K562 (cell line): ENCODE results near the gene MYL3. TPM values are rescaled to one million over a fixed set of nuclear protein-coding genes. Genes with fewer than 3 reads are reported as not detected.

ENCODE experiments used
- ATAC-seq: fragments of 200-7000 bp; cut with Tn5 transposase; 3 replicates; pipeline ENCODE4 v1.9.1; 2020; ENCODE audit warnings: moderate library complexity
- BruUV-seq: library from RNA; stranded (reverse); fragments of 400-500 nt; replicated peaks from 2 replicates; lab custom pipeline; 2021; lab: Mats Ljungman, UMichigan
- CTCF ChIA-PET: fragments of 300-600 bp; formaldehyde crosslinking; extraction: SDS; loops from one replicate; lab custom pipeline; 2021; ENCODE audit warnings: low intra/inter-chr PET ratio; lab: Yijun Ruan, JAX
- POLR2A ChIA-PET: fragments of 300-600, 350-650 bp; sonication (Branson Sonifier 250); formaldehyde crosslinking; extraction: SDS; loops from one replicate; lab custom pipeline; 2021; ENCODE audit warnings: antibody characterized with exemption, inconsistent platforms; lab: Yijun Ruan, JAX
- DNase-seq, 4 experiments: peaks; one replicate each; pipeline versions ENCODE4 v3.0.0 to v3.0.0-alpha.2; 2011 to 2018; ENCODE audit warnings: low spot score in 3 of 4, mixed read lengths in 3 of 4; ENCODE audit errors: extremely low read depth in 1 of 4
- FAIRE-seq: peaks from 2 replicates; lab custom pipeline; 2011; peaks lifted over from hg19 to GRCh38; lab: Jason Lieb, UNC
- H2AFZ ChIP-seq: 2 replicates; pipeline ENCODE4 v1.6.0; 2011; ENCODE audit warnings: low read depth, low read length, control low read depth, inconsistent platforms
- H3K27ac ChIP-seq: fragments of 200-600 bp; 3 replicates; pipeline ENCODE4 v1.8.0; 2011; ENCODE audit warnings: low read depth, mild to moderate bottlenecking, control low read depth, inconsistent platforms, low read length, moderate library complexity, mixed read lengths; ENCODE audit errors: extremely low read depth
- H3K27me3 ChIP-seq, 2 experiments: fragments of 300-600 bp in 1 of 2; 2 replicates in 1 of 2; 3 replicates in 1 of 2; pipeline versions ENCODE4 v1.6.0 to v1.8.0; 2011; ENCODE audit warnings: inconsistent platforms in 2 of 2, low read length in 2 of 2, mild to moderate bottlenecking in 1 of 2, mixed read lengths in 1 of 2, moderate library complexity in 1 of 2; ENCODE audit not compliant: control insufficient read depth in 2 of 2, insufficient read depth in 2 of 2
- H3K36me3 ChIP-seq: fragments of 300-600 bp; 3 replicates; pipeline ENCODE4 v1.8.0; 2011; ENCODE audit warnings: mild to moderate bottlenecking, low read length, inconsistent platforms; ENCODE audit not compliant: control insufficient read depth, insufficient read depth
- H3K4me1 ChIP-seq, 2 experiments: fragments of 200-600 bp in 1 of 2; replicated peaks in 1 of 2; 2 replicates in 1 of 2; 3 replicates in 1 of 2; pipeline versions ENCODE4 v1.5.1 to v1.8.0; 2011; ENCODE audit warnings: inconsistent platforms in 2 of 2, low read length in 2 of 2, mild to moderate bottlenecking in 1 of 2, mixed read lengths in 1 of 2, moderate library complexity in 1 of 2; ENCODE audit not compliant: control insufficient read depth in 2 of 2, insufficient read depth in 2 of 2
- H3K4me2 ChIP-seq: 2 replicates; pipeline ENCODE4 v1.6.1; 2011; ENCODE audit warnings: low read length, control low read depth, inconsistent platforms, mixed read lengths; ENCODE audit not compliant: insufficient read depth
- H3K4me3 ChIP-seq: fragments of 200-600 bp; sonication (generic), shearing (Covaris generic); 2 replicates; pipeline ENCODE4 v1.5.1; 2016; ENCODE audit warnings: control low read depth, inconsistent platforms
- H3K79me2 ChIP-seq: fragments of 200-600 bp; 3 replicates; pipeline ENCODE4 v1.8.0; 2011; ENCODE audit warnings: low read length, inconsistent platforms; ENCODE audit not compliant: control insufficient read depth, insufficient read depth
- H3K9ac ChIP-seq, 2 experiments: 2 replicates each; pipeline versions ENCODE4 v1.6.0 to v1.6.1; 2011; ENCODE audit warnings: low read depth in 2 of 2, low read length in 2 of 2, control low read depth in 1 of 2, inconsistent platforms in 1 of 2, mild to moderate bottlenecking in 1 of 2, mixed read lengths in 1 of 2; ENCODE audit not compliant: insufficient read depth in 1 of 2
- H3K9me1 ChIP-seq: one replicate; pipeline ENCODE4 v1.6.0; 2011; ENCODE audit warnings: inconsistent platforms, mild to moderate bottlenecking, low read length, moderate library complexity; ENCODE audit not compliant: control insufficient read depth, insufficient read depth
- H3K9me3 ChIP-seq: replicated peaks from 2 replicates; pipeline ENCODE4 v1.5.1; 2011; ENCODE audit warnings: low read depth, low read length, inconsistent platforms; ENCODE audit not compliant: control insufficient read depth, insufficient read depth
- H4K20me1 ChIP-seq: replicated peaks from 2 replicates; pipeline ENCODE4 v1.6.1; 2011; ENCODE audit warnings: low read length, inconsistent platforms, mixed read lengths; ENCODE audit not compliant: control insufficient read depth, insufficient read depth
- ARID1B ChIP-seq: fragments of 450-650 bp; IDR thresholded peaks from 2 replicates; pipeline ENCODE4 v1.6.1; 2016; ENCODE audit warnings: antibody characterized with exemption, mild to moderate bottlenecking, inconsistent platforms
- CBFA2T3 ChIP-seq: fragments of 450-650 bp; IDR thresholded peaks from 2 replicates; pipeline ENCODE4 v1.6.1; 2017
- HDAC3 ChIP-seq: fragments of 450-650 bp; IDR thresholded peaks from 2 replicates; pipeline ENCODE4 v1.6.1; 2018; ENCODE audit warnings: borderline replicate concordance, mild to moderate bottlenecking, moderate library complexity; ENCODE audit not compliant: partially characterized antibody
- MAFF ChIP-seq: IDR thresholded peaks from 2 replicates; pipeline ENCODE4 v1.6.1; 2012; ENCODE audit warnings: low read length, improper control_type of control experiment
- MAX ChIP-seq: sonication (generic); formaldehyde crosslinking; IDR thresholded peaks from 2 replicates; pipeline ENCODE4 v1.9.0; 2022; ENCODE audit warnings: mild to moderate bottlenecking, missing genetic modification reagents
- MBD2 ChIP-seq: sonication (generic); IDR thresholded peaks from 2 replicates; pipeline ENCODE4 v1.6.1; 2016; ENCODE audit warnings: low read depth, borderline replicate concordance
- MCM3 ChIP-seq: fragments of 450-650 bp; IDR thresholded peaks from 2 replicates; pipeline ENCODE4 v1.6.1; 2016
- MLLT1 ChIP-seq, 2 experiments: fragments of 450-650 bp; IDR thresholded peaks; 2 replicates each; pipeline ENCODE4 v1.6.1; 2016
- NR2C1 ChIP-seq, 2 experiments: fragments of 450-650 bp; IDR thresholded peaks; 2 replicates each; pipeline ENCODE4 v1.6.1; 2017; ENCODE audit warnings: mild to moderate bottlenecking in 2 of 2, antibody characterized with exemption in 1 of 2, inconsistent platforms in 1 of 2, missing compliant biosample characterization in 1 of 2, missing genetic modification characterization in 1 of 2
- PRDM10 ChIP-seq: fragments of 450-650 bp; IDR thresholded peaks from 2 replicates; pipeline ENCODE4 v1.6.1; 2018; ENCODE audit not compliant: partially characterized antibody
- RBM14 ChIP-seq: fragments of 200-400 bp; formaldehyde crosslinking; IDR thresholded peaks from 2 replicates; pipeline ENCODE4 v1.6.1; 2018; ENCODE audit warnings: low read depth, mild to moderate bottlenecking, low read length, moderate library complexity, borderline replicate concordance; ENCODE audit not compliant: insufficient read depth
- RBM22 ChIP-seq: fragments of 200-400 bp; formaldehyde crosslinking; IDR thresholded peaks from 2 replicates; pipeline ENCODE4 v1.6.1; 2018; ENCODE audit warnings: low read length, low read depth; ENCODE audit not compliant: poor library complexity, severe bottlenecking
- SPI1 ChIP-seq: IDR thresholded peaks from 2 replicates; pipeline ENCODE4 v1.6.1; 2011; ENCODE audit warnings: low read depth, low read length, control low read depth, borderline replicate concordance
- TCF3 ChIP-seq: sonication (generic); formaldehyde crosslinking; IDR thresholded peaks from 2 replicates; pipeline ENCODE4 v1.4.0; 2020; ENCODE audit warnings: mild to moderate bottlenecking, missing genetic modification reagents
- TRIM28 ChIP-seq: fragments of 450-650 bp; IDR thresholded peaks from 2 replicates; pipeline ENCODE4 v1.6.1; 2017
- WGBS: fragments of 100-300 bp; shearing (Covaris generic); methylation state at CpG from one replicate; pipeline ENCODE4 v1.1.6; 2016; ENCODE audit warnings: low coverage, mixed read lengths; ENCODE audit not compliant: insufficient coverage; ENCODE audit errors: missing lambda C conversion rate; 5-methylcytosine and 5-hydroxymethylcytosine counted together
- in situ Hi-C: fragments of 300-500 bp; cut with MboI; formaldehyde crosslinking; loops from 4 replicates; pipeline ENCODE4 v1.15.0; 2018; ENCODE audit warnings: inconsistent platforms, mixed read lengths
- intact Hi-C: fragments of 100-400 bp; cut with micrococcal nuclease; formaldehyde crosslinking; loops from 2 replicates; pipeline ENCODE4 v1.14.2; 2022
- polyA plus RNA-seq, 8 experiments: library from polyadenylated mRNA; depleted of rRNA in 4 of 8; stranded (reverse) in 5 of 8; unstranded in 3 of 8; fragments of >200 nt; fragmentation: Nextera tagmentation in 2 of 8; fragmentation: Illumina TruSeq in 1 of 8; extraction: Ambion mirVana in 2 of 8; extraction: Trizol in 1 of 8; gene quantifications; 2 replicates each; pipeline versions ENCODE4 v1.2.1 to v1.2.3, GENCODE V29; 2011 to 2014; ENCODE audit warnings: inconsistent platforms in 1 of 8, missing spikeins in 1 of 8
- total RNA-seq, 7 experiments: library from RNA; depleted of rRNA in 6 of 7; stranded (reverse); fragments of >200 nt in 6 of 7; fragmentation: Illumina TruSeq in 2 of 7; extraction: Trizol in 2 of 7; gene quantifications; 2 replicates each; pipeline versions ENCODE4 v1.2.1 to v1.2.3, GENCODE V29; 2011 to 2021; ENCODE audit warnings: low replicate concordance in 1 of 7
- TF ChIP-seq, protein P1 (sequence below): sonication (generic); formaldehyde crosslinking; IDR thresholded peaks from 2 replicates; pipeline ENCODE4 v1.8.0; 2022; ENCODE audit warnings: missing genetic modification reagents, mild to moderate bottlenecking, moderate library complexity, borderline replicate concordance

MYL3 gene
- total and polyA plus RNA-seq, 9 of the 15 experiments (the other 6 are each of a cell fraction or from before 2014, with no cell fraction given): 0.14 to 0.45 TPM; not detected in 7

DNA sequence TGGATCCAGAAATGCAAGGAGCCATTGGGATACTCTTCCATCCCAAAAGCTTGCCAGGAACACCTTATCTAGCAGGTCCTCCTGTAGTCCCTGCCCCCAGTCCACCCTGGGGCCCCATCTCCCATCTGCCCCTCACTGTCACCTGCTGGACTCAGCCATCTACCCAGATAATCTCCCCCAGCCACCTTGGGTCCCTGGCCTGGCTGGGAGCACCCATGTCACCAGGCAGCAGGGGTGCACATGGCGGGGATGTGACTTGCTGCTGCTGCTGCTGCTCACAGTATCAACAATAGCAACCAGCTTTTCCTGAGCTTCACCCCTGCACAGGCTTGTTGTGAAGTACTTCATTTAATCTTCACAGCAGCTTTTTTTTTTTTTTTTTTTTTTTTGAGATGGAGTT is 26.9 kb upstream of the MYL3 start:
- Histone ChIP-seq H3K9me3 (no peaks in the 10 kb centered on the region), H3K4me3 (no peak overlapping the region), H3K9ac (no peak overlapping the region), H3K4me1 (peaks cover 0 to 21% of the 10 kb centered on the region in 2 experiments; a peak in 3 of 5 replicates), H3K27me3 (peaks cover 29 to 80% of the 10 kb centered on the region in 2 experiments), H3K79me2 (no peaks in the 10 kb centered on the region), H3K9me1 (no peaks in the 10 kb centered on the region), H4K20me1 (peaks cover 25% of the 10 kb centered on the region), H2AFZ (no peak overlapping the region), H3K27ac (no peak overlapping the region), H3K4me2 (no peak overlapping the region), H3K36me3 (no peaks in the 10 kb centered on the region)
- no TSS peak for BruUV-seq
- peak; percentile 12; the same call in 2 of the 3 replicates for ATAC-seq
- intact Hi-C loops: no loop called here
- in situ Hi-C loops: no loop called here
- ChIA-PET CTCF (no interaction called here), POLR2A (interaction anchor here (0.6 kb wide), 1 partner anchor 372 kb away, joined by 3 read pairs; no protein-coding TSS in a partner anchor)
- no peak for FAIRE-seq
- peak; percentile 50 to 73 (median 66) for DNase-seq
- 7% methylated on average over 1 of the region's 1 CpG for WGBS
- TF ChIP-seq MCM3: no peak
- TF ChIP-seq SPI1: no peak
- TF ChIP-seq NR2C1 (IDR thresholded peaks at IDR 0.05): no peak
- TF ChIP-seq NR2C1 (tag; IDR thresholded peaks at IDR 0.05): no peak
- no peak for TF ChIP-seq HDAC3
- TF ChIP-seq RBM22: no peak
- TF ChIP-seq MLLT1 (IDR thresholded peaks at IDR 0.05): no peak
- peak; percentile 92 for TF ChIP-seq PRDM10
- TF ChIP-seq CBFA2T3: peak; percentile 84
- TF ChIP-seq TCF3 (CRISPR knock-in tag): peak; percentile 72
- 0 out of 2 replicates have a peak, but pooled peaks have one; percentile 9 for TF ChIP-seq MAX (CRISPR knock-in tag)
- TF ChIP-seq, protein P1, sequence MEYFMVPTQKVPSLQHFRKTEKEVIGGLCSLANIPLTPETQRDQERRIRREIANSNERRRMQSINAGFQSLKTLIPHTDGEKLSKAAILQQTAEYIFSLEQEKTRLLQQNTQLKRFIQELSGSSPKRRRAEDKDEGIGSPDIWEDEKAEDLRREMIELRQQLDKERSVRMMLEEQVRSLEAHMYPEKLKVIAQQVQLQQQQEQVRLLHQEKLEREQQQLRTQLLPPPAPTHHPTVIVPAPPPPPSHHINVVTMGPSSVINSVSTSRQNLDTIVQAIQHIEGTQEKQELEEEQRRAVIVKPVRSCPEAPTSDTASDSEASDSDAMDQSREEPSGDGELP (CRISPR knock-in tag): no peak
- no peak for TF ChIP-seq MBD2
- no peak for TF ChIP-seq TRIM28
- 0 out of 2 replicates have a peak, but pooled peaks have one; percentile 16 for TF ChIP-seq ARID1B
- no peak for TF ChIP-seq MAFF
- no peak for TF ChIP-seq RBM14
